Astrocyte of the cerebellum (primary cell): ENCODE measurements around the gene DMPK.

Experiments used
- DNase-seq: peaks from one replicate; pipeline ENCODE4 v3.0.0-alpha.2; 2011; ENCODE audit warnings: low read depth
- H3K4me3 ChIP-seq: 2 replicates; pipeline ENCODE4 v1.5.1; 2011; ENCODE audit warnings: mild to moderate bottlenecking, low read depth, low read length, moderate library complexity
- CTCF ChIP-seq: IDR thresholded peaks from 2 replicates; pipeline ENCODE4 v1.5.1; 2012; ENCODE audit warnings: low read length, low read depth, moderate library complexity, mild to moderate bottlenecking; ENCODE audit errors: missing control alignments
- in situ Hi-C: cut with HindIII; loops from 2 replicates; pipeline ENCODE4 v1.10.0; 2017; ENCODE audit warnings: low sequenced_read_pairs

DMPK gene

GRCh38 chr19:45782162-45782691 lies at the start of gene DMPK:
DMPK (minus strand) TSS chr19:45782490; CDS start chr19:45782352, 138 bp downstream.
- TF ChIP-seq CTCF, result no peak
- in situ Hi-C loops, result no loop called here
- no peak for DNase-seq
- peak within 1 kb of the TSS; percentile 24 for H3K4me3 ChIP-seq

DNA sequence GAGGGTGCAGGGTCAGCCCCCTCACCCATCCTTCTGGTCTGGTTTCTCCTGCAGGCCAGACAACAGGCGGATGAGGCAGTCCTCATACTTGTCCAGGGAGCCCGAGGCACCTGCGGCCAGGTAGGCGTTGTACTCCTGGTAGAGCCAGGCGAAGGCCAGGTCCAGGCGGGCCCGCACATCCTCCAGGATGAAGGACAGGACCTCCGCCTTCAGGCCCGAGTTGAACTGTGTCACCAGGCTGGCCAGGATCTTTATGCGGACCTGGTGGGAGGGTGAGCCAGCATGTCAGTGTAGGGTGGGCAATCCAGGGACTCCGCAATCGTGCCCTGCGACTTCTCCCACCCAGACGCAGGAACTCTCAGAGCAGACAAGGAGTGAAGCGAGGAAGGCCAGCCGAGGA lies 46.7 kb upstream of the DMPK start:
- in situ Hi-C loops, result no loop called here
- DNase-seq, result no peak
- TF ChIP-seq CTCF, result no peak
- H3K4me3 ChIP-seq, result no peak overlapping the region

DNA sequence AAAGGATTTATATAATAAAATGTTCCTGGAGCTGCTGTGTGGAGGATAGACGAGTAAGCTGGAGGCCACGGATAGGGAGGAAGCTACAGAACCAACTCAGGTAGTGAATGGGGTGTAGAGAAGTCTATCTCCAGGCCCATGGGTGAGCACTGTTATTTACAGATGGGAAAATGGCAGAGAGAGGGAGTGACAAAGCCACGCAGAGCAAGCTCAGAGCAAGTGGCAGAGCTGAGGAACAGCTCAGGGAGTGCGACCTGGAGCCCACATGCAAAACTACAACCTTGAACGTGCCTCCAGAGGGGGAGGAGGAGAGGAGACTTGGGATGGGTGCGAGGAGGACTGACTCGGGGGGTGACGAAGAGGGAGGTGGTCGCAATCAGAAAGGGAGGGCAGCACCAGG lies 46.2 kb upstream of the DMPK start:
- H3K4me3 ChIP-seq, result no peak overlapping the region
- no peak for TF ChIP-seq CTCF
- in situ Hi-C loops, result no loop called here
- DNase-seq, result no peak

- in situ Hi-C loops, result no loop called here
- H3K4me3 ChIP-seq, result no peak overlapping the region
- no peak for DNase-seq
- no peak for TF ChIP-seq CTCF
Measured at GRCh38 chr19:45827459-45828093, 45.3 kb upstream of the DMPK start.

DNA sequence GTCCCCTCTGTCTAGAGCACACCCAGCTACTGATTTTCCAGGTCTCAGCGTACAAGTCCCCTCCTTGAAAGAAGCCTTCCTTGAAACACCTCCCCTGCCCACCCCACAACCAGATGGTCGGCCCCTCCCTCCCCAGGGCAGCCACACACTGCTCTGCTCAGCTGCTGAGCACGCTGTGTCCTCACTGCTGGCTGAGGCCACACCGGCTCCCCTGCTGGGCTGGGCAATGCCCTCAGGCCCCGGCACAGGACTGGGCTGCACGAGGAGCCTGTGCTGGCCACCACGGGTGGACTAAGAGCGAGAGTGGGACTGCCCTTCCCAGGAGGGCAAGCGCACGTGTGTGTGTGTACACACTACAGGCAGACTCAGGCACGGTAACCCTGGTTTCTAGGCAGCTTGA lies 44.6 kb upstream of the DMPK start:
- TF ChIP-seq CTCF, result no peak
- no peak for DNase-seq
- in situ Hi-C loops, result no loop called here

GRCh38 chr19:45825917-45826893 lies 43.9 kb upstream of the DMPK start:
- no peak for TF ChIP-seq CTCF
- DNase-seq, result no peak
- no peak overlapping the region for H3K4me3 ChIP-seq
- in situ Hi-C loops, result no loop called here

More for the DNA sequence above, 44.6 kb upstream of the DMPK start:
- no peak overlapping the region for H3K4me3 ChIP-seq
